ENCODE data around the gene PSMB9.
"Not testable (repeated sequence)": the region's sequence is repeated elsewhere in the genome, so short reads cannot be mapped to it uniquely, and the experiment has no call there.

Gene PSMB9

DNA sequence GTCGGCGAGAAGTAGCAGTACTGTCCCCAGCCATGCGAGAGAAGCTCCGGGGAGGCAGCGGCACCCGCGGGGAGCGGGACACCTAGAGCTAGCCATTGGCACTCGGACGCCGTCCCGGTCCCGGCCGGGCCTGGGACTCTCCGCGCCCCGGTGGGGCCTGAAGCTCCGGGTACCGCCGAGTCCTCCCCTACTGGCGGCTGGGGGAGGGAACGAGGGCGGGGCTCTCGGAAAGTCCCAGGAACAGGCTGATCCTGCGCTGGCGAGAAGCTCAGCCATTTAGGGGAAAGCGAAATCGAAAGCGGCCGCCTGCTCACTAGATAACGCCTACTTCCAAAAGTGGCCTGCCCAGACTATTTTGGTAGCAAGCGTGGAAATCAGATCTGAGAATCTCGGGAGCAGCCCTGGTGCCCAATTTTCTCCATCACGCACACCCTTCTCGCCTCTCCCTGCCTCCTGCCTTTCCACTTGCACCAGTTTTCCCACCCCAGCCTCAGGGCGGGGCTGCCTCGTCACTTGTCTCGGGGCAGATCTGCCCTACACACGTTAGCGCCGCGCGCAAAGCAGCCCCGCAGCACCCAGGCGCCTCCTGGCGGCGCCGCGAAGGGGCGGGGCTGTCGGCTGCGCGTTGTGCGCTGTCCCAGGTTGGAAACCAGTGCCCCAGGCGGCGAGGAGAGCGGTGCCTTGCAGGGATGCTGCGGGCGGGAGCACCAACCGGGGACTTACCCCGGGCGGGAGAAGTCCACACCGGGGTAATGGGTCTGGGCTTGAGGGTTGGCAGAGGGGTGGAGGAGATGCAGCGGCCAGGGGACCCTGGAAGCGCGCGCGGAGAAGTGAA is at the start of gene PSMB9, which contains the start of gene TAP1:
Gene PSMB9 (plus strand): TSS at position 652 of the 835 bp plus-strand sequence. CDS start 38 bp downstream, at position 690.
Gene TAP1 (minus strand): TSS at position 164 of the 835 bp plus-strand sequence. CDS start 68 bp downstream, at position 96.
- DNase-seq (ENCODE audit: extremely low read depth in 1 of 2, low read depth in 1 of 2) = peak; percentile 87 to 90

DNA sequence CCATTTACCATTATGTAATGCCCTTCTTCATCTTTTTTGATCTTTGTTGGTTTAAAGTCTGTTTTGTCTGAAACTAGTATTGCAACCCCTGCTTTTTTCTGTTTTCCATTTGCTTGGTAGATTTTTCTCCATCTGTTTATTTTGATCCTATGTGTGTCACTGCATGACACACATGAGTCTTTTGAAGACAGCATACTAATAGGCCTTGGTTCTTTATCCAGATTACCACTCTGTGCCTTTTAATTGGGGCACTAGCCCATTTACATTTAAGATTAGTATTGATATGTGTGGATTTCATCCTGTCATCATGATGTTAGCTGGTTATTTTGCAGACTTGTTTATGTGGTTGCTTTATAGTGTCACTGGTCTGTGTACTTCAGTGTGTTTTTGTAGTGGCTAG is 48.6 kb upstream of the PSMB9 start:
- DNase-seq (ENCODE audit: extremely low read depth in 1 of 2, low read depth in 1 of 2) = not testable (repeated sequence)

DNA sequence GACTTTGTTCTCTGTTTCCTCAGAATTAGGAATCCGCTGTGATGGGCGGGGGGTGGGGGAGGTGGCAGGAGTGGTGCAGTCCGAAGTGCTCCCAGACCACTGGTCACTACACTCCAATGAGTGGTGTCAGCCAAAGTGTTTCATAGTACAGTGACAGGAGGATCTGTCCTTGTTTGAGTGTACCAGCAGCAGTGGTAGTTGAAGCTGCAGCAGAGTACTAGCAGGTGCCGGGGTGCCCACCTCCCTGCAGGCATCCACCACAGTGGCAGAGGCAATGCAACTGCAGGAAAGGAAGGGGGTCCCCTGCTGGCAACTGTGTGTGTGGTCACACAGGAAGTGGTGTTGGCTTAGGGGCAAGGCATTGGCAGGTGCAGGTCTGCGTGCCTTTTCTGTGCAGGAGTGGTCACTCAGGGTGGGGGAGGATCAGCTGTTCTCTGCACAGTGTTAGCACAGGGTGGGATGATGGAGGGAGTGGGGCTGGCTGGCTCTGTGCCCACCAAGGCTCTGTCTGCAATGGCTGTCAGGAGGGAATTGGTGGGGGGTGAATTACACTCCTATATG is 46.9 kb upstream of the PSMB9 start:
- no peak for DNase-seq (ENCODE audit: extremely low read depth in 1 of 2, low read depth in 1 of 2)

DNA sequence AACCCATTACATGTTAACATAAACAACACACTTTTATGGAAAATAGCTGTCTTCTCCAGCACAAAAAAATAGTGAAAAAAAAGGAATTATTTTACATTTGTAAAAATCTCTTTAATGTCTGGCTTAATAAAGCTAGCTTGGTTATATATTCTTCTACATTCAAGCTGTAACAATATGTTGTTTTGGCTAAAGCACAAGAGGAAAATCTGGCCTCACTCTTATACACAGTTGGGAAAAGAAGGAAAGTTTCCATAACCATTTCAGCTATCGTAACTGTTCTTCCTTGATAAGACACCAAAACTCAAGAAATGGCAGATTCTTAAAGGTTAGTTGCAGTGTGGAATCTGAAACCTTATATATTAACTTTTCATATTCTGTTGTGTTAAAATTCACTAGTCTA is 44.8 kb upstream of the PSMB9 start:
- DNase-seq (ENCODE audit: extremely low read depth in 1 of 2, low read depth in 1 of 2) = no peak

DNA sequence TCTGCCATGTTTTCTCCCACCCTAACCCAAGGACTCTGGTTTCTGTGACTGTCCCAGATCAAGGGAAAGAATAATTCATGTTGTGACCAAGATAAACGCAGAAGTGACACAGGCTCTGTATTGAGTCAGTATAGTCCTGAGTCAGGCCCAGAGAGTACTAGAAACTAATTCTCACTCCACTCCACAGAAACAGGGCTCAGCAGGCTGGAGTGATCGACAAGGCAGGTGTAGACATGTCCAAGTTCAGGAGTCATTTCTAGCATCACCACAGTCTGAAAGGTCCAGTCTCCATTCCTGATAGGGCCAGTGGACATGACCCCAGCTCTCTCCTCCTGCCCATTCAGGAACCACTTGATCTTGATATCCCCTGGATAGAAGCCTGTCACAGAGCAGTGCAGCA is 39.8 kb upstream of the PSMB9 start:
- DNase-seq (ENCODE audit: extremely low read depth in 1 of 2, low read depth in 1 of 2) = no peak

DNA sequence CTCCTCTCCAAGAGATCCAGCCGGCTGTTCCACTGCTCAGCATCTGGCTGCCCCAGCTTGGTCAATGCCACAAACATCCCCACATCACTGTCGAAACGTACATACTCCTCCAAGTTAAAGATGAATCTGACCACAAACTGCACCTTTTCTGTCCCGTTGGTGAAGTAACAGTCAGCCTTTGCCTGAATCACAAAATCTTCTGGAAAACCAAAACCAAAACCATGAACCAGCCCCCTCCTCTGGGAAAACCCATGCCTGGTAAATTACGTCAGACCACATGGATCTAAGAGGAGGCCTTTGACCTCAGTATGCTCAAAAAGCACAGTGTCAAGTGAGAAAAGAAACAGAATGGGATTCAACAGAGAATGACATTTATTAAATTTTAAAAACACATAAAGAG is 38.9 kb upstream of the PSMB9 start:
- no peak for DNase-seq (ENCODE audit: extremely low read depth in 1 of 2, low read depth in 1 of 2)

DNA sequence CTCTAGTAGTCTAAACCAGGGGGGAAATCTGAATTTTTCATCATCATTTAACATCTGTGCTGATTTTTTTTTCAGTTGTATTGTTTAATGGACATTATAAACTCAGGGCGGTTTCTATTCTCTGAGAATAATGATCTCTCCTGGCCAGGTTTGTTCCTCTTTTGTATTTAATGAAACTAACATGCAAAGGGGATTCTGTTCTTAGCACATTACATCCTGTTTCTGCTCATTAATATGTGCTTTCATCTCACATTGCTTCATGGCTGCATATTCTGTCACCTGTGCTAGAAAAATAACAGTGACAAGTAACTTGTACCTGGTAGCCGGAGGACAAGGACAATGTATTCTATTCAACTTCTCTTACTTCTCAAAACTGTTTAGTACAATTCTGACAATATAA is 38.0 kb upstream of the PSMB9 start:
- DNase-seq (ENCODE audit: extremely low read depth in 1 of 2, low read depth in 1 of 2) = no peak

DNA sequence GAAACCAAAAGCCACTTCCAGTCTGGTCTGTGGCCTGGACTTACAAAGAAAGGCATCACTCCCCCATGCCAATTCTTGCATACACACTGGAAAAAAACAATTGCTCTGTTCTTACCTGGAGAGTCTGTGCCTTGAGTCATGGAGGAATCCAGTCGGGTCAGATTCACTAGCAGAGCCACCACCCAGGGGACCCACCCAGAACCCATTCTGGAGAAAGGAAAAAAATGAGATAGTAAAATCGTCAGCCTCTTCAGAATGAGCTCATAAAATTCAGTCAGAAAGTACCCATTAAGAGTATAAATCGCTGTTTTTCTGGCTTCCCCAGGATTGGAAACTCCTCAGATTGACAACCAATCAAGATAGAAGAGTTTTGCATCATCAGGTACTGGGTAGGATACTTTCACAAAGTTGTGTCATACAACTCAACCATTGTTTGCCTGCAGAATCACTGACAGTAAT is 37.2 kb upstream of the PSMB9 start, which contains the start of gene HLA-DOB:
Gene HLA-DOB (minus strand): TSS at position 257 of the 459 bp plus-strand sequence. CDS start 51 bp downstream, at position 206.
- DNase-seq (ENCODE audit: extremely low read depth in 1 of 2, low read depth in 1 of 2) = no peak

DNA sequence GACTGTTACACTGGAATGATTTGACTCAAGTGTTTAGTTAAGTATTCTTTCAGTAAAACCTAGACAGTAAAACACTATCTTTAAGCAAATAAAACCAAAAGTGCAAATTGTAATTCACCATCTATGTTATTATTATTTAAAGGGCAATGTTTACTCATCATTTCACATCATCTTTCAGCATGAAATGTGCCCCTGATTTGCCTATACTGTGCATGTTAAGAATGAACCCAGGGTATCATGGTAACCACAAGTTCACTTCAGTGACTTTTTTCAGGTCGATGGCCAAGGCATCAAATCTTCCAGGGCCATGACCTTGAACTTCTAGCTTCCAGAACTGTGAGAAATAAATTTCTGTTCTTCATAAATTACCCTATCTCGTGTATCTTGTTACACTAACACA is 35.1 kb upstream of the PSMB9 start:
- no peak for DNase-seq (ENCODE audit: extremely low read depth in 1 of 2, low read depth in 1 of 2)

DNA sequence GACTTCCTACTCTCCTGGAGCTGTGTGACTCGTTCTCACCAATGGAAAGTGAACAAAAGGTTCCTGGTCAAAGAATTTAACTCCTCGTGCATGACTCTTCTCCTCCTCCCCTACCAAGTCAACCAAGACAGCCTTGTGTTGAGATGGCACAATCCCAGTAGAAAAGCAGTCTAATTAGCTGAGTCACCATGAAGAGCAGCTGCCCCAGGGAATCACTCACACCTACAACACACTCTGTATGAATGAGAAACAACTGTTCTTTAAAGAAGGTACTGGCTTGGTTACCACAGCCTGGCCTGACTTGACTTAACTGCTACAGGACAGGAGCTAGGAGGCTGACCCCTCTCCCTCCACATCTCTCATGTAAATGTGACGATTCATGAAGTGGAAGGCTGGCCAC is 34.3 kb upstream of the PSMB9 start:
- DNase-seq (ENCODE audit: extremely low read depth in 1 of 2, low read depth in 1 of 2) = no peak

DNA sequence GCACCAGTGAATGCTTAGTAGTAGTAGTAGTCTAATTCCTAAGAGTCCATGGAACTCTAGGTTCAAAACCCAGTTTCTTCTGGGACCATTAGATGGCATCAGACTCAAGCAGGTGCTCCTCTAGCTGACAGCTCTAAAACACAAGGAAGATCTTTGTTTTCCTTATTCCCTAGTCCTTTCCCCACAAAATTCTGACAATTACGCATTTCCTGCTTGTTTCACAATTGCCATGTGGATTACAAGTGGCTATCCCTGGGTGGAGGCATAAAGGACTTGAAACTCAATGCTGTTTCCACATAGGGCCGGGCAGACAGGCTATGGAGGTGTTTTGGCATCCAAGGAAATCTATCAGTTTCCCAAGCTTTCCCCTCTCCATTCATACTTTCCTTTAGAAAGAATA is 28.0 kb upstream of the PSMB9 start:
- no peak for DNase-seq (ENCODE audit: extremely low read depth in 1 of 2, low read depth in 1 of 2)

DNA sequence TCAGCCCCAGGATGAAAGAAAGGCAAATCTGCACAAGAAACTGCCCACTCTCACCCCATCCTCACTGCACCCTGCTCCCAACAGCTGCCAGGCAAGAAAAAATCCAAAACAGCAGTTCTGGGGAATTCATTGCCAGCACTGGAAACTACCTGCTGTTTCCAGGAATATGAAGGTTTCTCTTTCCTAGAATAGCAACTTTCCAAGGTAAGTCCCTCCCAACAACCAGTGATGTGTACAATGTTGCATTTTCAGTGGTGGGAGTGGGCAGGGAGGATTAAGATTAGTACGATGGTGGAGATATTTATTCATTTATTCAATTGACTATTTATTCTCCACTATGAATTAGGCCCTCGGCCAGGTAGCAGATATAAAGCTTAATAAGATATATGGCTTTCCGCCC is 27.0 kb upstream of the PSMB9 start:
- no peak for DNase-seq (ENCODE audit: extremely low read depth in 1 of 2, low read depth in 1 of 2)

DNA sequence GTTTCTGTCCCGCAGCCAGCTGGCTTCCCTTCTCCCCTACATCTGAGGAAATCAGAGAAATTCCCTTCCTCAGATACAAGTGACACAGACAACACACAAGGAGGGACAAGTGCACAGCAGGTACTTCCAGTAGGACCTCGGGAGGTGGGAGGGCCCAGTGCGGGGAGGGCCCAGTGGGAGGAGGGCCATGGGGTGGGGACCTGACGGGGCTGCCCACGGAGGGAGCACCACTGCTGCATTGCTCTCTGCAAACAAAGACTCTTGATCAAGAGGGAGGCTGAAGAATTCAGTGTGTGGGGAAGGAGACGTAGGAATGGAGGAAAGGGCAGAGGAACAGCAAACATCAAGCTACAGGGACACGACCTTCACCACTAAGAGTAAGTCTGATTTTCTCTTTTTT is 24.5 kb upstream of the PSMB9 start:
- DNase-seq (ENCODE audit: extremely low read depth in 1 of 2, low read depth in 1 of 2) = no peak

DNA sequence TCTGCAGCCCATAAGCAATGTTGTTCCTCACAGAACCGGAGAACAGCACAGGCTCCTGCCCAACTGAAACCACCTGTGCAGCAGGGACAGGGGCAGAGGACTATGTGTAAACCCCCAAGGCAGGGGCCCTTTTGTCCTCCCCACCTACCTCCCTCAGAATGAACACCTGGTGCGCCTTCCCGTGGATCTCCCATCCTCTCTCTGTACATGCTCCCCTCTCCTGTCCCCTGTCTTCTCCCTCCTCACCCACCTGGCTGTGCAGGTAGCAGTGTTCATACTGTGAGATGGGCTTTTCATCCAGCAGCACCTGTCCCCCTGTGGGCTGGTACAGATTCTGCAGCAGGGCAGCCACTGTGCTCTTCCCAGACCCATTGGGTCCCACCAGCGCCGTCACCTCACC is 24.0 kb upstream of the PSMB9 start:
- DNase-seq (ENCODE audit: extremely low read depth in 1 of 2, low read depth in 1 of 2) = no peak

DNA sequence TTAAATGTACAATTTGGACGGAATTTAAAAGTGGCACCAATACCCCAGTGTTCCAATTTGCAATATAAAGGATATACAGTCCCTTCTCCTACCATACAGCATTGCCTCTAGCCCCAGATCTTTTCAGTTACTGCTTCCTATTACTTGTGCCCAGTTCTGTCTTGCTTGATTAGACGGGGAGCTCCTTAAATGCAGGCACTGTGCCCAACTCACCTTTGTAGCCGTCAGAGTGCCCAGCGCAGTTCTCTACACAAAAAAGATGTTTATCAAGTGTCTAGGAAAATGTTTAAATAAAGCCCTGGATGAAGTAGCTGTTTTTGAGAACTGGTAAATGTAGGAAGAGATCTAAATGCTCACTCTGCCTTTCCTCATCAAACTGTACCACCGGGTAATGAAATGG is 23.1 kb upstream of the PSMB9 start:
- no peak for DNase-seq (ENCODE audit: extremely low read depth in 1 of 2, low read depth in 1 of 2)

DNA sequence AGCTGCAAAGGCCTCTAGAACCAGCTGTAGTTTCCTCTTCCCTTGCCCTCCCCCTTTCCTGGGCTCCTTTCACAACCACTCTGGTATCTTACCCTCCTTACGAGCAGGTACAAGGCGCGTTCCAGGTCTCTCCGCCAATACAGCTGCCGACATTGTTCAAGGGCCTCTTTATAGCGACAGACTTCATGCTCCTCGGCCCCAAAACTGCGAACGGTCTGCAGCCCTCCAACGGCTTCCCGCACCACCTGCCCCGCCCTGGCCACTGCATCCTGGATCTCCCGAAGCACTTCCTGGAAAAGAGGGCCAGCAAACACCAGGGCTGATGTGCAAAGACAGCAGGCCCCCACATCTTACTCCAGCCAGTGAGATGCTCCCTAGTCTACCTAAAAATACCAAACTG is 21.5 kb upstream of the PSMB9 start:
- DNase-seq (ENCODE audit: extremely low read depth in 1 of 2, low read depth in 1 of 2) = no peak

DNA sequence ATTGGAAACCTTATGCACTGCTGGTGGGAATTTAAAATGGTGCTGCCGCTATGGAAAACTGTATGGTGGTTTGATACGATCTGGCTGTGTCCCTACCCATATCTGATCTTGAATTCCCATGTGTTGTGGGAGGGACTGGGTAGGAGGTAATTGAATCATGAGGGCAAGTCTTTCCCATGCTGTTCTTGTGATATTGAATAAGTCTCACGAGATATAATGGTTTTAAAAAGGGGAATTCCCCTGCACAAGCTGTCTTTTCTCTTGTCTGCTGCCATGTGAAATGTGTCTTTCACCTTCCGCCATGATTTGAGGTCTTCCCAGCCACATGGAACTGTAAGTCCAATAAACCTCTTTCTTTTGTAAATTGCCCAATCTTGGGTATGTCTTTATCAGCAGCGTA is 20.3 kb upstream of the PSMB9 start:
- DNase-seq (ENCODE audit: extremely low read depth in 1 of 2, low read depth in 1 of 2) = no peak

DNA sequence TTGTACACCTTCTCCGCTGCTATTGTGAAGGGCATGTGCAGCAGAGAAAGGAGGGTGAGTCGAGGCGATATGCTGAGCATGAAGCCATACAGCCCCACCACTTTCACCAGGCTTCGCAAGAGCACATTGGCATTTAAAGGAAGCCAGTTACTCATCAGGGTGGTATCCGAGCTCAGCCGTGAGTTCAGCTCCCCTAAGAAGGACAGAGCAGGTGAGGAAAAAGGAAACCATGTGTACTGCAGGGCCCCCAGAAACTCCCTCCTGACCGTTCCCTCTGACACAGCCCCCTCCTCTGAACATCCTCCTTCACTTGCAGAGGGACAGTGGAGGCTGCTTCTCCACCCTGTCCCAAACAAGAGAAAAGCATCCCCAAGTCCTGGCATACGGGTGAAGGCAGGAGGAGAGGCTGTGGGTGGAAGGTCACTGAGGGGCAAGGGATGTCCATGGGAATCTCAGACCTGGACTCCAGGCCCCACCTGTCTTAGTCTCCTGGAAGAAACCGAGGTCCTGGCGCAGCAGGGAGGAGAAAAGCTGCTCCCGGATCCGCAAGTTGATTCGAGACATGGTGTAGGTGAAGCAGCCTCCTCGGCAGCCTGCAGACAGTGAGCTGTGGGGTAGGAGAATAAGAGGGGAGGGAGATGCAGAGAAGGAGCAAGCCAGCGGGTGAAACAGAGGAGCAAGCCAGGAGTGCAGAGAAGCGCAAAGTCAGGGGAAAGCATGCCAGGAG is 18.7 kb upstream of the PSMB9 start:
- no peak for DNase-seq (ENCODE audit: extremely low read depth in 1 of 2, low read depth in 1 of 2)

DNA sequence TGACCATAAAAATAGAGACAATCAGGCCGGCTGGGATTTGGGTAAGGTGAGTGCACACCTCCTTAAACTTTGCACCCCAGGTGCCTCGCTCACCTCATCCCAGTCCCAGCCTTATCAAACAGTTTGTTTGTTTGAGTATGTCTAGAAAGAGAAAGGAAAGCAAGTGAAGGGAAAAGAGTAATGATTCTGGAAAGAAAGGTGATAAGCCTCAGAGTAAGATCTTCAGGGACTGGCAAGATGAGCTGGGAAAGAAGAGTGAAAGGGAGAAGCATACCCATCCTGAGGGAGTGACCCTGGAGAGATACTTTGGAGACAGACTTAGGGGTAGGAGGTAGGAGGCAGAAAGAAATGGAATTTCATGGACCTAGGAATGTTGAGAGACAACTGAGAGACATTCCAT is 17.1 kb upstream of the PSMB9 start:
- no peak for DNase-seq (ENCODE audit: extremely low read depth in 1 of 2, low read depth in 1 of 2)

DNA sequence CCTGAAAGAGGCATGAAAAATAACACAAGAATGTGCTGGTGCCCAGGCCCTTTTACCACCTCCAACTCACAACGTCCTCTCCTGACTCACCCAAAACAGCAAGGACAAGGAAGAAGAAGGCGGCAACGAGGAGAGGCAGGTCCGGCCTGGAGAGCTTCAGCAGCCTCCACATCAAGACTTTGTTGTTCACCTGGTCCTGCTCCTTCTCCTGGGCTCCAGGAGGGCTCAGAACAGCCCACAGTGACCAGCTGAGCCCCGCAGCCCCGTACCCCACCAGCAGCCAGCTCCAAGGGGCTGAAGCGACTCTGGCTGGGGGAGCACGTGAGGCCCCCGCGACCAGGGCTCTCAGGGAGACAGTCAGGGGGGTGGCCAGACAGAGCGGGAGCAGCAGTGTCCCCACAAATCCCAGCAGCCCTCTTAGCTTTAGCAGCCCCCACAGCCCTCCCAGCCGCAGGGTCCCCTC is 16.3 kb upstream of the PSMB9 start:
- DNase-seq (ENCODE audit: extremely low read depth in 1 of 2, low read depth in 1 of 2) = no peak

DNA sequence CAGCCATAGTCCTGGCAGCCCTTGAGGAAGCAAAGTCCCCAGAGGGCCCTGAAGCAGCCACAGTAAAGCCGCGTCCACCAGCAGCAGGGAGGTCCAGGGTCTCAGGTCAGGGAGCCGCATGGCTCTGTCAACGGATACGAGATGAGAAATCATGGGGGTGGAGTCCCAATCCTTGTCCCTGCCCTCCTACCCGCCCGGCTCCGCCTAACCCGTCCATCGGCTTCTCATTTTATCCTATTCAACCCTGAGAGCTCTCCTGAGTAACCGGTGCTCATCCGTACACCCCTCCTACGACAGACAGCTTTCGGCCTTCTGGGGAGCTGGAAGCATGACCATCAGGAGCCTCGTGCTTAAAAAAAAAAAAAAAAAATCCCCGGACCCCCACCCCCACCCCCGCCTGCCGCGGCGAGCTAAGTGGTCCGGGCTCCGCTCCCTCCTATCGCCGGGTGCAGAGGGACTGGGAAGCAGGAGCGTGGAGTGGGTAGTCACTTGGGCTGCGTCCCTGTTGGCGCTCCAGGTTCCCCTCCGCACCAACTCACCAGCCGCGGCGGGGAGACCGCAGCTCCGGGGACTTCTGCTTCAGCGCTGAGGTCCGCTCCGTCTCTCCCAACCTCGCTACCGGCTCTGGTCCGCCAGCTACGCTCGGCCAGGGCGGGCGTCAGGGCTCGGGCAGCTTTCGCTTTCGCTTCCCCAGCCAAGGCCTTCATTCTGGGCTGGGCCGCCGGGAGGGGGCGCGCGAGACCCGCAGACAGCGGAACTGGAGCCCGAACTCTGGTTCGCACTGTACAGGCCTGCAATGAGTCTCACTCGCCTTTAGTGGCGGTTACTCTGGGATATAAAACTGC is 15.7 kb upstream of the PSMB9 start, which contains the start of gene TAP2:
Gene TAP2 (minus strand): TSS at position 626 of the 845 bp plus-strand sequence. CDS start 506 bp downstream, at position 120.
- DNase-seq (ENCODE audit: extremely low read depth in 1 of 2, low read depth in 1 of 2) = peak; percentile 93 to 99
